ENCODE measurements around the gene CPNE4. TPM values are rescaled to one million over a fixed set of nuclear protein-coding genes. Genes with fewer than 3 reads are reported as not detected.

Gene CPNE4
- total RNA-seq, 1 experiment from 2014 or later, result not detected

- no peaks in the 10 kb centered on the region for H3K9me3 ChIP-seq (ENCODE audit: low read length)
- H3K79me2 ChIP-seq (ENCODE audit: low read length), result no peaks in the 10 kb centered on the region
- H3K9me2 ChIP-seq (replicated peaks; ENCODE audit: low read length), result no peaks in the 10 kb centered on the region
- DNase-seq (no peak), ATAC-seq (no peak; the same call in 1 of the 2 replicates)
- intact Hi-C loops (cut with micrococcal nuclease), result no loop called here
- TF ChIP-seq CTCF (conservative IDR thresholded peaks at IDR 0.05; ENCODE audit: low read depth, low read length) (no peak), EZH2 (IDR thresholded peaks at IDR 0.05; ENCODE audit: low read length, unreplicated experiment) (no peak), EZH2phosphoT487 (IDR thresholded peaks at IDR 0.05; ENCODE audit: borderline replicate concordance, low read length) (no peak)
- H3K9ac ChIP-seq (ENCODE audit: low read length), result no peak overlapping the region
- no peak overlapping the region for H2AFZ ChIP-seq (ENCODE audit: low read length)
- no peak overlapping the region for H3K4me2 ChIP-seq (ENCODE audit: low read length)
- no peaks in the 10 kb centered on the region for H3K27me3 ChIP-seq (ENCODE audit: low read length)
- ChIA-PET POLR2A (ENCODE audit: unreplicated experiment) (no interaction called here), CTCF (no interaction called here)
- no peak overlapping the region for H3K27ac ChIP-seq (ENCODE audit: low read length)
- H3K36me3 ChIP-seq (ENCODE audit: low read depth, low read length), result no peaks in the 10 kb centered on the region
- no peaks in the 10 kb centered on the region for H3F3A ChIP-seq (ENCODE audit: low read length, unreplicated experiment)
- H3K4me3 ChIP-seq (ENCODE audit: low read length), result no peak overlapping the region
- H3K4me1 ChIP-seq (ENCODE audit: insufficient read depth, low read length), result peaks cover 12% of the 10 kb centered on the region
- no peaks in the 10 kb centered on the region for H4K20me1 ChIP-seq (ENCODE audit: low read length)
- BruUV-seq (replicated peaks), result no TSS peak
Observed at GRCh38 chr3:132079147-132079546, 44.3 kb upstream of the CPNE4 start.

- ChIA-PET CTCF (no interaction called here), POLR2A (ENCODE audit: unreplicated experiment) (no interaction called here)
- Histone ChIP-seq H3K9me3 (ENCODE audit: low read length) (no peaks in the 10 kb centered on the region), H3K9ac (ENCODE audit: low read length) (no peak overlapping the region), H4K20me1 (ENCODE audit: low read length) (no peaks in the 10 kb centered on the region), H3K4me2 (ENCODE audit: low read length) (no peak overlapping the region), H3K27me3 (ENCODE audit: low read length) (no peaks in the 10 kb centered on the region), H3K4me1 (ENCODE audit: insufficient read depth, low read length) (no peaks in the 10 kb centered on the region), H3K36me3 (ENCODE audit: low read depth, low read length) (no peaks in the 10 kb centered on the region), H3K79me2 (ENCODE audit: low read length) (no peaks in the 10 kb centered on the region), H3F3A (ENCODE audit: low read length, unreplicated experiment) (no peaks in the 10 kb centered on the region), H3K4me3 (ENCODE audit: low read length) (no peak overlapping the region), H3K9me2 (replicated peaks; ENCODE audit: low read length) (no peaks in the 10 kb centered on the region), H3K27ac (ENCODE audit: low read length) (no peak overlapping the region), H2AFZ (ENCODE audit: low read length) (no peak overlapping the region)
- TF ChIP-seq EZH2phosphoT487 (IDR thresholded peaks at IDR 0.05; ENCODE audit: borderline replicate concordance, low read length), result no peak
- no peak for TF ChIP-seq EZH2 (IDR thresholded peaks at IDR 0.05; ENCODE audit: low read length, unreplicated experiment)
- TF ChIP-seq CTCF (conservative IDR thresholded peaks at IDR 0.05; ENCODE audit: low read depth, low read length), result no peak
- intact Hi-C loops (cut with micrococcal nuclease), result no loop called here
- DNase-seq, result no peak
- ATAC-seq, result no peak
- BruUV-seq (replicated peaks), result no TSS peak
Observed at GRCh38 chr3:132073771-132074170, 39.0 kb upstream of the CPNE4 start.

- ChIA-PET CTCF (no interaction called here), POLR2A (ENCODE audit: unreplicated experiment) (no interaction called here)
- Histone ChIP-seq H3K27ac (ENCODE audit: low read length) (no peak overlapping the region), H3F3A (ENCODE audit: low read length, unreplicated experiment) (no peaks in the 10 kb centered on the region), H3K4me2 (ENCODE audit: low read length) (no peak overlapping the region), H4K20me1 (ENCODE audit: low read length) (no peaks in the 10 kb centered on the region), H3K27me3 (ENCODE audit: low read length) (no peaks in the 10 kb centered on the region), H2AFZ (ENCODE audit: low read length) (no peak overlapping the region), H3K36me3 (ENCODE audit: low read depth, low read length) (no peaks in the 10 kb centered on the region), H3K9ac (ENCODE audit: low read length) (no peak overlapping the region), H3K9me3 (ENCODE audit: low read length) (no peaks in the 10 kb centered on the region), H3K4me3 (ENCODE audit: low read length) (no peak overlapping the region), H3K4me1 (ENCODE audit: insufficient read depth, low read length) (no peaks in the 10 kb centered on the region), H3K9me2 (replicated peaks; ENCODE audit: low read length) (no peaks in the 10 kb centered on the region), H3K79me2 (ENCODE audit: low read length) (no peaks in the 10 kb centered on the region)
- ATAC-seq, result no peak
- BruUV-seq (replicated peaks), result no TSS peak
- no peak for DNase-seq
- no peak for TF ChIP-seq EZH2 (IDR thresholded peaks at IDR 0.05; ENCODE audit: low read length, unreplicated experiment)
- no peak for TF ChIP-seq EZH2phosphoT487 (IDR thresholded peaks at IDR 0.05; ENCODE audit: borderline replicate concordance, low read length)
- TF ChIP-seq CTCF (conservative IDR thresholded peaks at IDR 0.05; ENCODE audit: low read depth, low read length), result no peak
- intact Hi-C loops (cut with micrococcal nuclease), result no loop called here
Observed at GRCh38 chr3:132071043-132071442, 36.2 kb upstream of the CPNE4 start.
